ENCODE measurements around the gene CEP112.

The CEP112 gene

GRCh38 chr17:66221343-66221742 lies 29.4 kb upstream of the CEP112 start:
- Histone ChIP-seq H3K4me2 (no peak overlapping the region), H3K27me3 (ENCODE audit: insufficient read depth, low read depth) (no peaks in the 10 kb centered on the region), H3K9ac (no peak overlapping the region), H3K4me3 (IDR thresholded peaks at IDR 0.05; ENCODE audit: insufficient read depth, low read depth, low read length) (no peak overlapping the region), H4K20me1 (ENCODE audit: insufficient read depth) (no peaks in the 10 kb centered on the region), H2AFZ (ENCODE audit: low read depth) (no peak overlapping the region), H3K27ac (no peak overlapping the region), H3K79me2 (ENCODE audit: insufficient read depth, low read depth) (no peaks in the 10 kb centered on the region), H3K36me3 (ENCODE audit: insufficient read depth) (no peaks in the 10 kb centered on the region), H3K4me1 (ENCODE audit: low read depth, poor library complexity, severe bottlenecking) (no peaks in the 10 kb centered on the region)
- TF ChIP-seq, protein P1, sequence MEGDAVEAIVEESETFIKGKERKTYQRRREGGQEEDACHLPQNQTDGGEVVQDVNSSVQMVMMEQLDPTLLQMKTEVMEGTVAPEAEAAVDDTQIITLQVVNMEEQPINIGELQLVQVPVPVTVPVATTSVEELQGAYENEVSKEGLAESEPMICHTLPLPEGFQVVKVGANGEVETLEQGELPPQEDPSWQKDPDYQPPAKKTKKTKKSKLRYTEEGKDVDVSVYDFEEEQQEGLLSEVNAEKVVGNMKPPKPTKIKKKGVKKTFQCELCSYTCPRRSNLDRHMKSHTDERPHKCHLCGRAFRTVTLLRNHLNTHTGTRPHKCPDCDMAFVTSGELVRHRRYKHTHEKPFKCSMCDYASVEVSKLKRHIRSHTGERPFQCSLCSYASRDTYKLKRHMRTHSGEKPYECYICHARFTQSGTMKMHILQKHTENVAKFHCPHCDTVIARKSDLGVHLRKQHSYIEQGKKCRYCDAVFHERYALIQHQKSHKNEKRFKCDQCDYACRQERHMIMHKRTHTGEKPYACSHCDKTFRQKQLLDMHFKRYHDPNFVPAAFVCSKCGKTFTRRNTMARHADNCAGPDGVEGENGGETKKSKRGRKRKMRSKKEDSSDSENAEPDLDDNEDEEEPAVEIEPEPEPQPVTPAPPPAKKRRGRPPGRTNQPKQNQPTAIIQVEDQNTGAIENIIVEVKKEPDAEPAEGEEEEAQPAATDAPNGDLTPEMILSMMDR (conservative IDR thresholded peaks at IDR 0.05; ENCODE audit: low read depth, low read length) = no peak

DNA sequence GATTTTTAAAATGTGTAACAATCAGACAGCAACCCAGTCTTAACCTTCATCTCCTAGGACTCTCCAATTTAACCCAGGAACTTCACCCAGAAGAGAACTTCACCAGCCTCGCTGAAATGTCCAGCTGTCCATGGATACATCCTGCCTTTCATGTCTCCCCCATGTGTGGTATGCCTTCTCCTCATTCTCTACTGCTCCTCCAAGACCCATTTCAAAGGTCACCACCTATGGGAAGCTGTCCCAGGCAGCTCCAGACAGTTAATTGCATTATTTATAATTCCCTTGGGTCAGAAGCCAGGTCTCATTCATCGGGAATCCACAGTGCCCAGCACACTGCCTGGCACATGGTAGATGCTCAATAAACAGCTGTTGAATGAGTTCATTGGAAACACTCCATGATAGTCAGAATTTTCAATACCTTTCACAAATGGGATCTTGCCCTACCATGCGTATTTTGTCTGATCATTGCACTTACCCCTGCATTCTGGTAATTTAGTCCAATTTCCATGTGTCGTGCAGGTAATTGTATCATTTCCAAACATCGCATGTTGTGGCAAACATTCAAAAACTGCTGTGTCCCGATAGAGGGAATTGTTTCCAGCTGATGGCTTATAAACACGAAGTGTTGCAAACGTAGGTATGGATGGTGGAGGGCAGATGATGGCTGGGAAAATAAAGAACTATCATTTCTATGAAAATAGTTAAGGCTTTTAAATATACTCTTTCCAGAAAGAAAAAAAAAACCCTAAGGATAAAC lies 28.3 kb upstream of the CEP112 start:
- no peaks in the 10 kb centered on the region for H3K36me3 ChIP-seq (ENCODE audit: insufficient read depth)
- no peak overlapping the region for H3K27ac ChIP-seq
- no peak overlapping the region for H3K4me3 ChIP-seq (IDR thresholded peaks at IDR 0.05; ENCODE audit: insufficient read depth, low read depth, low read length)
- no peak overlapping the region for H2AFZ ChIP-seq (ENCODE audit: low read depth)
- no peaks in the 10 kb centered on the region for H3K79me2 ChIP-seq (ENCODE audit: insufficient read depth, low read depth)
- H3K4me1 ChIP-seq (ENCODE audit: low read depth, poor library complexity, severe bottlenecking) = no peaks in the 10 kb centered on the region
- no peak overlapping the region for H3K9ac ChIP-seq
- H4K20me1 ChIP-seq (ENCODE audit: insufficient read depth) = no peaks in the 10 kb centered on the region
- TF ChIP-seq, protein P1 (conservative IDR thresholded peaks at IDR 0.05; ENCODE audit: low read depth, low read length) = no peak
- H3K4me2 ChIP-seq = no peak overlapping the region
- no peaks in the 10 kb centered on the region for H3K27me3 ChIP-seq (ENCODE audit: insufficient read depth, low read depth)

DNA sequence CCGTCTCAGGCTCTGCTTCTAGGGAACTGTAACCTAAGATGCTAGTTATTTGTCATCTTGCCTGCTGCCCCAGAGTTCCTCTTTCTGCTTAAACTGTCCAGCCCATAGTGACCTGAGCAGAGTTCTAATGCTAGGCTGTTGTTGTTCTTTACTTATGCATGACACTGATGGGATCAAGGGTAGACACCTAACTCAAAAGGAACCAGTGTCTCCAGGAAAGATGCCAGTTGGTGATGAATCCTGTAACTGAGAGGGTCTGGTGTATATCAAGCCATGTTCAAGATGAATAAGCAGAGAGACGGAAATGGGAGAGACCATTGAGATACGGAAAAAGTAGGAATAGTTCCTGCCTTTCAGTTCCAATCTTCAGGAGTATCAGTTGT lies 23.6 kb upstream of the CEP112 start:
- Histone ChIP-seq H3K4me3 (IDR thresholded peaks at IDR 0.05; ENCODE audit: insufficient read depth, low read depth, low read length) (no peak overlapping the region), H3K9ac (no peak overlapping the region), H4K20me1 (ENCODE audit: insufficient read depth) (no peaks in the 10 kb centered on the region), H2AFZ (ENCODE audit: low read depth) (no peak overlapping the region), H3K36me3 (ENCODE audit: insufficient read depth) (no peaks in the 10 kb centered on the region), H3K27me3 (ENCODE audit: insufficient read depth, low read depth) (no peaks in the 10 kb centered on the region), H3K4me2 (no peak overlapping the region), H3K4me1 (ENCODE audit: low read depth, poor library complexity, severe bottlenecking) (no peaks in the 10 kb centered on the region), H3K79me2 (ENCODE audit: insufficient read depth, low read depth) (no peaks in the 10 kb centered on the region), H3K27ac (no peak overlapping the region)
- TF ChIP-seq, protein P1 (conservative IDR thresholded peaks at IDR 0.05; ENCODE audit: low read depth, low read length) = no peak

GRCh38 chr17:66214884-66215528 lies 23.1 kb upstream of the CEP112 start:
- no peaks in the 10 kb centered on the region for H4K20me1 ChIP-seq (ENCODE audit: insufficient read depth)
- no peaks in the 10 kb centered on the region for H3K4me1 ChIP-seq (ENCODE audit: low read depth, poor library complexity, severe bottlenecking)
- H3K79me2 ChIP-seq (ENCODE audit: insufficient read depth, low read depth) = no peaks in the 10 kb centered on the region
- no peaks in the 10 kb centered on the region for H3K27me3 ChIP-seq (ENCODE audit: insufficient read depth, low read depth)
- no peak overlapping the region for H3K4me2 ChIP-seq
- H3K4me3 ChIP-seq (IDR thresholded peaks at IDR 0.05; ENCODE audit: insufficient read depth, low read depth, low read length) = no peak overlapping the region
- TF ChIP-seq, protein P1 (conservative IDR thresholded peaks at IDR 0.05; ENCODE audit: low read depth, low read length) = no peak
- no peak overlapping the region for H2AFZ ChIP-seq (ENCODE audit: low read depth)
- H3K27ac ChIP-seq = no peak overlapping the region
- no peaks in the 10 kb centered on the region for H3K36me3 ChIP-seq (ENCODE audit: insufficient read depth)
- no peak overlapping the region for H3K9ac ChIP-seq
